Natural killer cell (primary cell): ENCODE data around the gene TINAG. TPM values are rescaled to one million over a fixed set of nuclear protein-coding genes. Genes with fewer than 3 reads are reported as not detected.

Experiments
- ATAC-seq, 3 donors: fragments of 150-1000 bp in 2 of 3; fragments of 200-7000 bp in 1 of 3; cut with Tn5 transposase; 1 replicate in 1 of 3; 2 replicates in 2 of 3; pipeline ENCODE4 v1.10.0; 2021; ENCODE audit warnings: mild to moderate bottlenecking in 2 of 3, moderate library complexity in 2 of 3
- DNase-seq, 2 donors: peaks; one replicate each; pipeline versions ENCODE4 v3.0.0 to v3.0.0-alpha.2; 2013 to 2021; ENCODE audit warnings: mixed read lengths in 1 of 2
- H3K27ac ChIP-seq: one replicate; pipeline ENCODE4 v1.5.1; 2013; ENCODE audit warnings: mild to moderate bottlenecking, low read length
- H3K27me3 ChIP-seq: one replicate; pipeline ENCODE4 v1.6.1; 2013; ENCODE audit warnings: low read length; ENCODE audit not compliant: control insufficient read depth, insufficient read depth
- H3K36me3 ChIP-seq: one replicate; pipeline ENCODE4 v1.6.1; 2013; ENCODE audit warnings: low read length; ENCODE audit not compliant: control insufficient read depth, insufficient read depth
- H3K4me1 ChIP-seq: one replicate; pipeline ENCODE4 v1.6.1; 2013; ENCODE audit warnings: low read length; ENCODE audit not compliant: control insufficient read depth, insufficient read depth
- H3K4me3 ChIP-seq: one replicate; pipeline ENCODE4 v1.5.1; 2013; ENCODE audit warnings: low read length
- H3K9me3 ChIP-seq: one replicate; pipeline ENCODE4 v1.6.1; 2013; ENCODE audit warnings: low read length; ENCODE audit not compliant: control insufficient read depth, insufficient read depth
- H3K27ac Mint-ChIP-seq, 2 donors: one replicate each; pipeline ENCODE4 v1.8.0; 2022; ENCODE audit warnings: mild to moderate bottlenecking in 2 of 2, mixed read lengths in 2 of 2, moderate library complexity in 1 of 2
- H3K27me3 Mint-ChIP-seq, 2 donors: one replicate each; pipeline ENCODE4 v1.8.0; 2022; ENCODE audit warnings: low read depth in 2 of 2, mixed read lengths in 2 of 2
- H3K36me3 Mint-ChIP-seq: one replicate; pipeline ENCODE4 v1.8.0; 2022; ENCODE audit warnings: mixed read lengths
- H3K4me1 Mint-ChIP-seq, 2 donors: one replicate each; pipeline ENCODE4 v1.8.0; 2022; ENCODE audit warnings: mixed read lengths in 2 of 2
- H3K4me3 Mint-ChIP-seq: one replicate; pipeline ENCODE4 v1.8.0; 2022; ENCODE audit warnings: mild to moderate bottlenecking, moderate library complexity, mixed read lengths
- H3K9me3 Mint-ChIP-seq, 2 donors: one replicate each; pipeline ENCODE4 v1.8.0; 2022; ENCODE audit warnings: mixed read lengths in 2 of 2
- WGBS: methylation state at CpG from one replicate; pipeline ENCODE4 v1.1.7; 2013; ENCODE audit warnings: missing lambda C conversion rate; ENCODE audit not compliant: insufficient coverage; 5-methylcytosine and 5-hydroxymethylcytosine counted together
- intact Hi-C: fragments of 100-400 bp; cut with micrococcal nuclease; formaldehyde crosslinking; loops from one replicate; pipeline ENCODE4 v1.14.2; 2022
- total RNA-seq, 4 donors: library from RNA; stranded (reverse); fragments of 120-200 nt in 1 of 4; gene quantifications; one replicate each; pipeline versions ENCODE4 v1.2.3 to v1.2.4, GENCODE V29; 2013 to 2022
- TF ChIP-seq, protein P1 (sequence below): fragments of 200-600 bp; IDR thresholded peaks from one replicate; pipeline ENCODE4 v1.8.0; 2022; ENCODE audit warnings: antibody characterized with exemption

TINAG gene
- total RNA-seq, 3 donors from 2014 or later (not counting 1 experiment from before 2014, with no cell fraction given), result not detected

DNA sequence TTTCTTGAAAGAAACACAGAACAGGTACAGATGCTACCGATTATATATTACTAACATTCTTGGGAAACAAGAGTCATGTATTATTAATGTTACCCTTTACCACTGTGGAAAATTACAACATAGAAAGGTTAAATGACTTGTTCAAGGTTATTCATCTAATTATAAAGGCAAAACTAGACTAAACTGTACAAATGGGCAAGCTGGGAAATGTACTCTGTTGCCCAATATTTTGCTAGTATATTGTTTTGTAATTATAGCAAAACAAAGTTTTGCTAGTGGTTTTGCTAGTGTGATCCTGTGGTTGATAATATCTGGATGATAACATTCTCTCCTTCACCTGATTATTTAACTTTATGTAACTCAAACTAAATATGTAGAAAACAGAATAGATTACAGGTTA is 96.5 kb downstream of the TINAG start:
- Histone ChIP-seq H3K4me1 (no peaks in the 10 kb centered on the region), H3K9me3 (no peaks in the 10 kb centered on the region), H3K27ac (no peak overlapping the region), H3K4me3 (no peak overlapping the region), H3K27me3 (no peaks in the 10 kb centered on the region), H3K36me3 (no peaks in the 10 kb centered on the region)
- no peak for ATAC-seq
- DNase-seq, result no peak
- TF ChIP-seq, protein P1, sequence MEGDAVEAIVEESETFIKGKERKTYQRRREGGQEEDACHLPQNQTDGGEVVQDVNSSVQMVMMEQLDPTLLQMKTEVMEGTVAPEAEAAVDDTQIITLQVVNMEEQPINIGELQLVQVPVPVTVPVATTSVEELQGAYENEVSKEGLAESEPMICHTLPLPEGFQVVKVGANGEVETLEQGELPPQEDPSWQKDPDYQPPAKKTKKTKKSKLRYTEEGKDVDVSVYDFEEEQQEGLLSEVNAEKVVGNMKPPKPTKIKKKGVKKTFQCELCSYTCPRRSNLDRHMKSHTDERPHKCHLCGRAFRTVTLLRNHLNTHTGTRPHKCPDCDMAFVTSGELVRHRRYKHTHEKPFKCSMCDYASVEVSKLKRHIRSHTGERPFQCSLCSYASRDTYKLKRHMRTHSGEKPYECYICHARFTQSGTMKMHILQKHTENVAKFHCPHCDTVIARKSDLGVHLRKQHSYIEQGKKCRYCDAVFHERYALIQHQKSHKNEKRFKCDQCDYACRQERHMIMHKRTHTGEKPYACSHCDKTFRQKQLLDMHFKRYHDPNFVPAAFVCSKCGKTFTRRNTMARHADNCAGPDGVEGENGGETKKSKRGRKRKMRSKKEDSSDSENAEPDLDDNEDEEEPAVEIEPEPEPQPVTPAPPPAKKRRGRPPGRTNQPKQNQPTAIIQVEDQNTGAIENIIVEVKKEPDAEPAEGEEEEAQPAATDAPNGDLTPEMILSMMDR, result no peak
- H3K27ac Mint-ChIP-seq, result no peak overlapping the region
- intact Hi-C loops, result no loop called here
- no peaks in the 10 kb centered on the region for H3K27me3 Mint-ChIP-seq
- H3K4me3 Mint-ChIP-seq, result no peak overlapping the region
- no peaks in the 10 kb centered on the region for H3K36me3 Mint-ChIP-seq
- no peaks in the 10 kb centered on the region for H3K4me1 Mint-ChIP-seq
- peaks cover 13 to 14% of the 10 kb centered on the region in 2 donors for H3K9me3 Mint-ChIP-seq
- WGBS, result no CpG with 5 or more reads among the region's 1 CpG

DNA sequence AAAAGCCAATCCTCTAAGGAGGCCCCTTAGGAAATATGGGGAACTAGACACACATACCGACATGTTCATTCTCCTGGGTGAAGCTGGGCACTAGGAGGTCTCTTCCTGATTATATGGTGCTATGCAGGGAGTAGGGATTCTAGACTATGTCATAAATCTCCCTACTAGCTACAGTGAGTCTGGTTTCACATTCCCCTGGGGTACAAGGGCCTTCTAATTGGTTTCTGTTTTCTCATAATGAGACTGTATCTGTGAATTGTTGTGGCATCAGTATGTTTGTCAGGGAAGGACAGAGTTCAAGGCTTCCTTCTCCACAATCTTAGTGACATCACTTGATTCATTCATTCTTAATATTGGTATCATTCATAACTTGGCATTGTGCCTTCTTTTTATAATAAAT is 103.5 kb downstream of the TINAG start:
- H3K4me3 Mint-ChIP-seq, result no peak overlapping the region
- H3K4me3 ChIP-seq, result no peak overlapping the region
- H3K27me3 Mint-ChIP-seq, result no peaks in the 10 kb centered on the region
- peaks cover 16 to 17% of the 10 kb centered on the region in 2 donors for H3K9me3 Mint-ChIP-seq
- 80% methylated on average over 1 of the region's 1 CpG for WGBS
- H3K27ac ChIP-seq, result no peak overlapping the region
- no peaks in the 10 kb centered on the region for H3K36me3 ChIP-seq
- ATAC-seq, result no peak
- DNase-seq, result no peak
- H3K27me3 ChIP-seq, result no peaks in the 10 kb centered on the region
- H3K27ac Mint-ChIP-seq, result no peak overlapping the region
- TF ChIP-seq, protein P1, result no peak
- no peaks in the 10 kb centered on the region for H3K9me3 ChIP-seq
- H3K4me1 ChIP-seq, result no peaks in the 10 kb centered on the region
- H3K4me1 Mint-ChIP-seq, result no peaks in the 10 kb centered on the region
- no peaks in the 10 kb centered on the region for H3K36me3 Mint-ChIP-seq
- intact Hi-C loops, result no loop called here

DNA sequence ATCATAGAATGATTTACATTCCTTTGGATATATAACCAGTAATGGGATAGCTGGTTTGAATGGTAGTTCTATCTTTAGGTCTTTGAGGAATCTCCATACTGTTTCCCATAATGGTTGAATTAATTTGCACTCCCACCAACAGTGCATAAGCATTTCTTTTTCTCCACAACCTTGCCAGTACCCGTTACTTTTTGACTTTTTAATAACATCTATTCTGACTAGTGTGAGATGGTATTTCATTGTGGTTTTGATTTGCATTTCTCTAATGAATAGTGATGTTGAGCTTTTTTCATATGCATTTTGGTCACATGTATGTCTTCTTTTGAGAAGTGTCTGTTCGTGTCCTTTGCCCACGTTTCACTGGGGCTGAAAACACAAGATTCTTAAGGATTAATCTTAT is 107.3 kb downstream of the TINAG start:
- H3K4me1 Mint-ChIP-seq, result no peaks in the 10 kb centered on the region
- H3K4me3 Mint-ChIP-seq, result no peak overlapping the region
- H3K36me3 Mint-ChIP-seq, result no peaks in the 10 kb centered on the region
- no peak for DNase-seq
- 93% methylated on average over 2 of the region's 3 CpGs for WGBS
- Histone ChIP-seq H3K9me3 (no peaks in the 10 kb centered on the region), H3K27ac (no peak overlapping the region), H3K36me3 (no peaks in the 10 kb centered on the region), H3K4me3 (no peak overlapping the region), H3K4me1 (no peaks in the 10 kb centered on the region), H3K27me3 (no peaks in the 10 kb centered on the region)
- TF ChIP-seq, protein P1, result no peak
- H3K9me3 Mint-ChIP-seq, result peaks cover 14 to 20% of the 10 kb centered on the region in 2 donors
- intact Hi-C loops, result no loop called here
- no peak for ATAC-seq
- no peaks in the 10 kb centered on the region for H3K27me3 Mint-ChIP-seq
- no peak overlapping the region for H3K27ac Mint-ChIP-seq

DNA sequence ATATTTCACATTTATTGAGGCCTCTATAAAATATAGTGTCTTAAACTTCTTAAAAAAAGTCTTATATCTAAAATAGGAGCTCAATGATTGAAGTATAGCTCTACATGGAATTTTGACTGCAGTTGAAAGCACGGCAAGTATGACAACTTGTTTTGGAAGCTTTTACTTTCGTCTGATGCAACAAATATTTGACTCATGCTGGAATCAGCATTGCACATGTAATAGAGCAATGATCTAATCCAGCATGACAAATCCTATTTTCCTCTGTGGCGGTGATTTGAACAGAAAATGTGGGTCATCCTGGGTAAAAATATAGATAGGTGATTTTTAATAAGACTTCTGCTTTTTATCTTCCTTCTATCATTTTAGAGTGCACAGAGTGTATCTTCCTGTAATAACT is 111.6 kb downstream of the TINAG start:
- Histone ChIP-seq H3K4me3 (no peak overlapping the region), H3K27me3 (no peaks in the 10 kb centered on the region), H3K36me3 (no peaks in the 10 kb centered on the region), H3K9me3 (peaks cover under 1% of the 10 kb centered on the region), H3K27ac (no peak overlapping the region), H3K4me1 (no peaks in the 10 kb centered on the region)
- Mint-ChIP-seq H3K4me3 (no peak overlapping the region), H3K9me3 (peaks cover 12 to 21% of the 10 kb centered on the region in 2 donors), H3K4me1 (no peaks in the 10 kb centered on the region), H3K27ac (no peak overlapping the region), H3K27me3 (no peaks in the 10 kb centered on the region), H3K36me3 (no peaks in the 10 kb centered on the region)
- TF ChIP-seq, protein P1, result no peak
- intact Hi-C loops, result no loop called here
- DNase-seq (no peak), ATAC-seq (no peak)
- 90% methylated on average over 3 of the region's 3 CpGs for WGBS
